Measurements from ENCODE around the gene AMDHD2. TPM values are rescaled to one million over a fixed set of nuclear protein-coding genes. Genes with fewer than 3 reads are reported as not detected.
"Not testable (repeated sequence)": the region's sequence is repeated elsewhere in the genome, so short reads cannot be mapped to it uniquely, and the experiment has no call there.

AMDHD2 gene
- polyA plus RNA-seq, 1 donor from 2014 or later, result 22.2 TPM

DNA sequence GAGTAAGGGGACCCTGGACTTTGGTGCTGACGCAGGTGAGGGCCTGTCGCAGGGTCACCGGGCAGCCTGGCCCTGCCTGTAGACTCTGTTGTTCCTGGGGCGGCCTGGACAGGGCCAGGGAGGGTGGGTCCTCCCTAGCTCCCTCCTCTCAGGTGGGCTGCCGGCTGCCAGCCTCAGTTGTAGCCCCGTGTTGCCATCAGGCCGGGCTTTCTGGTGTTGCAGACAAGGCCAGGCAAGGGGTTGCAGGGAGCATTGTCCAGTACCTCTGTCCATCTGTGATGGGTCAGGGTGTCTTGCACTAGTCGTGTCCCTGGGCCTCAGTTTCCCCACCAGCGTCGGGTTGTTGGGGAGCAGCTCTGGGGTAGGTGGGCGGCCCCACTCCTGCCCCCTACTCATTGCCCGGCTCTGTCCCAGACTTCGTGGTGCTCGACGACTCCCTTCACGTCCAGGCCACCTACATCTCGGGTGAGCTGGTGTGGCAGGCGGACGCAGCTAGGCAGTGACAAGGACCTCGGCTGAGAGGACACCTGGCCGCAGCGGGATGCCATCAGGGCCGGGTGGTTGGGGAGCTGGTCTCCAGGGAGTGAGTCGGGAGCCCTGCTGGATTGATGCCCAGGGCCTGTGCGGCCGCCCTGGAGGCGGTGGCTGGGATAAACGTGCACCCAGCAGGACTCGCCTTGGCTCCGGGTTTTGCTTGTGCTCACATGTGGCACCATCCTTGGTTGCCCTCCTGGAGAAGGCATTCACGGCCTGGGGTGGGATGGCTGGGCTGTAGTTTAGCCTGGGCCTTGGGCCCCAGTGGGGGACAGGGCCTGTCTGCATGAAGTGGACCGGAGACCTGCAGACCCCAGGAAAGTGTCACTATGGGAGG, 9.1 kb downstream of the AMDHD2 start:
- H3K4me3 Mint-ChIP-seq, result peak overlapping the region in 2 of 4 donors; percentile 39 to 66
- no peaks in the 10 kb centered on the region for H3K9me3 Mint-ChIP-seq
- H3K27ac Mint-ChIP-seq, result peak overlapping the region in 1 of 3 donors; percentile 99
- peaks cover 1% of the 10 kb centered on the region for H3K36me3 Mint-ChIP-seq
- H3K27me3 Mint-ChIP-seq, result no peaks in the 10 kb centered on the region
- H3K4me1 Mint-ChIP-seq, result peaks cover 5 to 17% (median 11%) of the 10 kb centered on the region in 3 donors

DNA sequence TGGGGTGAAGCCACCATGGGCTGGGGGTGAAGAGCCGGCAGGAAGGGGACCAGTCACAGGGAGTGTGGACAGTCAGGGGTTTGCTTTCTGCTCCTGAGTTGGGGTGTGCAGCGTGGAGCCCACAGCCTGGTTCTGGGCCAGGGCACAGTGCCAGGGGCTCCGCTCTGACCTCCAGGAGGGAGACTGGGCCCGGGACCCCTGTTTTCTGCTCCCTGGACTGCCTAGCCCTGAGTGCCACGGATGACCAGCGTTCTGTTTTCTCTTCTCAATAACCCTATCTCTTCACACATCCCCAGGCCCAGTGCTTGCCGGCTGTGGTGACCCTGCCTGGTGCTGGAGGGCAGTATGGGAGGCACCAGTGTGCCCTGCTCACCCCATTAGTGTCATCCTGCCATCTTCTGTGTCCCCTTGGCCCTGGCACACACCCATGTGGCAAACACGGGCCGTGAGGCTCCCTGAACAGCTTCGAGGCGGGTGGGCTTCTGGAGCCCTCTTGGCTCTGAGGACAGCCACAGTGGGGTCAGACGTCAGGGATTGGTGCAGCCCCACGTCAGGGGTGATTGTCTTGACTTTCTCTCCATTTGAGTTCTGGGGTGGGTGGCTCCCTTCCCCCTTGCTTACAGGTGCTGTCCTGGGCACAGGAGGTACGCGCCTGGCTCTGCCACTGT, 9.9 kb downstream of the AMDHD2 start:
- peak overlapping the region; percentile 27 to 99 (median 53) for H3K27ac Mint-ChIP-seq
- peaks cover 1% of the 10 kb centered on the region for H3K36me3 Mint-ChIP-seq
- H3K27me3 Mint-ChIP-seq, result no peaks in the 10 kb centered on the region
- H3K9me3 Mint-ChIP-seq, result no peaks in the 10 kb centered on the region
- peak overlapping the region in 1 of 4 donors; percentile 66 for H3K4me3 Mint-ChIP-seq
- H3K4me1 Mint-ChIP-seq, result peaks cover 2 to 14% (median 7%) of the 10 kb centered on the region in 3 donors

DNA sequence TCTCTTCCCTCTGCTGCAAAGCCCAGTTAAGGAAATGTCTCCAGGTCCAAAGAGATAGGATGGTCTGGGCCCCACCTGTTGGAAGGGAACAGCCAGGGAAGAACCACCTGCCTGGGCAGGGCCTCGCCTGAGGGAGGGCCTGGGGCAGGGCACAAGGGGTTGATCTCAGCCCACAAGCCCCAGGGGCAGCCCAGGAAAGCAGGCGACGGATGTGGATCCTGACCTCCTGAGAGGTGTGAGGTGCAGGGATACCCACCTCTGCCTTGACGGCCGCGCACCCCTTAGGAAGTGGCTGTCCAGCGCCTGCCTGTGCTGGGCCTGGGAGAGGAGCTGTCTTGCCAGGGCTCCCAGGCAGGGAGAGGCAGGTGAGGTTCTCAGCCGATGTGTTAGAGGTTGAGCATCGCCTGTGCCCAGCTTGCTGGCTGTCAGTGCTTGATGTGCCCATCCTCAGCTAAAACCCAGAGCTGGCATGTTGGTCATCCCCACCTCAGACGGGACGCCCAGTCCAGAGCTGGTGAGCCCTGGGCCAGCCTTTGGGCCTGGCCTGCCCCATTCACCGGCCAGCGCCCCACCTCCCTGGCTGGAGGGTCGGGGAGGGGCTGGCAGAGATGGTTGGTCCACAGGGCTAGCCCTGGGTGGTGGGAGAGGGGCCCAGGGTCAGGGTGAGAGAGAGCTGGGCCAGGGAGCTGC, 10.6 kb downstream of the AMDHD2 start:
- Mint-ChIP-seq H3K36me3 (peaks cover 1% of the 10 kb centered on the region), H3K27me3 (no peaks in the 10 kb centered on the region), H3K9me3 (no peaks in the 10 kb centered on the region), H3K4me1 (peaks cover 2 to 14% (median 7%) of the 10 kb centered on the region in 3 donors), H3K27ac (peak overlapping the region; percentile 99 to 100 (median 99)), H3K4me3 (peak overlapping the region in 3 of 4 donors; percentile 94 to 98 (median 95))

DNA sequence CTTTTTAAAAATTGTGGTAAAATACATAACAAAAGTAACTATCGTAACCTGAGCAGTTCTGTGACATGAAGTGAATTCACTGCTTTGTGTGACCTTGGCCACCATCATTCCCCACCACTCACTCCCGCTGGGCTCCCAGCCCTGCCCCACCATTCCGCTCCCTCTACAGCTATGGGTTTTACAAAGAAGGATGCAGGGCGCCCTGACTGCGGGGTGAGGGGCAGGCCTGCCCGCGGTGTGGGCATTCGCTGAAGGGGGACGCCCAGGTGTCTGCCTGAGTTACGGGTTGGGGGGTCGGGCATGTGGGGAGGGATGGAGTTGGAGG, 11.2 kb downstream of the AMDHD2 start, which contains the start of gene CEMP1:
Gene CEMP1, minus strand, starts transcription at position 38 of the 325 bp plus-strand sequence. CDS start 335 bp downstream, outside the sequence.
- Mint-ChIP-seq H3K36me3 (peaks cover 1% of the 10 kb centered on the region), H3K27me3 (no peaks in the 10 kb centered on the region), H3K9me3 (no peaks in the 10 kb centered on the region), H3K27ac (peak within 1 kb of the TSS; percentile 99 to 100 (median 99)), H3K4me3 (peak within 1 kb of the TSS; percentile 94 to 98 (median 96)), H3K4me1 (peaks cover 2 to 13% (median 7%) of the 10 kb centered on the region in 3 donors)

DNA sequence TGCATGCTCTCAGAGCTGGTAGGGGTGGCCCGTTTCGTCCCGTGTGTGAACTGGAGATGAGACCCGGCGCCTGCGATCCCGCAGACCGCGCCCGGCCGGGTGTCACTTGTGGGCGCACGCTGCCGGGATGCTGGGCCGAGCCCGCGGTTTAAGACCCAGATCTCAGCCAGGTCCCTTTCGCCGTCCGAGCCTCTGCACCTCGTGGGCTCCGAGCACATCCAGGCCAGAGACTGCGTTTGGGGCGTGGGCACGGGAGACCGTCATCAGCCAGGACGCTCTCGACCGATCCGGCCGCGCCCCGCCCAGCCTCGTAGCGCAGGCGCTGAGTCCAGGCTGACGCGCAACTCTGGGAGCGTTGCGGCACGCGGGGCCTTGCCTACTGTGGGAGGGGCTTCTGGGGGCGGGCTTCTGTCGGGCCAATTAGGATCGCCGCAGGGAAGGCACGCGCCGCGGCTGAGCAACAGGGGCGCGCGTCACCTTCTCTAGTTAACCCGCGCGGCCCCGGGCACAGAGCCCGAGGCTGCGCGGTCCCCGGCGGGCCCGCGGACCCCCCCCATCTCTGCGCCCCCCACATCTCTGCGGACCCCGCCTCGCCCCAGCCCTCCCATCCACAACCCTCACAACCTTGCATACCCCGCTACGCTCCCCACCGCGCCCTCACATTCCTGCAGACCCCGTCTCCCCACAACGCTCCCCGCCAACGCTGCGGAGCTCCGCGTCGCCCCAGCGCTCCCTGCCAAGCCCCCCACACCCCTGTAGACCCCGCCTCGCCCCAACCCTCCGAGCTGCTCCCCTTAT, 11.7 kb downstream of the AMDHD2 start:
- H3K9me3 Mint-ChIP-seq, result no peaks in the 10 kb centered on the region
- no peaks in the 10 kb centered on the region for H3K27me3 Mint-ChIP-seq
- peaks cover 4 to 13% (median 7%) of the 10 kb centered on the region in 3 donors for H3K4me1 Mint-ChIP-seq
- H3K4me3 Mint-ChIP-seq, result peak overlapping the region; percentile 94 to 98 (median 96)
- peaks cover 1% of the 10 kb centered on the region for H3K36me3 Mint-ChIP-seq
- peak overlapping the region; percentile 99 to 100 (median 99) for H3K27ac Mint-ChIP-seq

DNA sequence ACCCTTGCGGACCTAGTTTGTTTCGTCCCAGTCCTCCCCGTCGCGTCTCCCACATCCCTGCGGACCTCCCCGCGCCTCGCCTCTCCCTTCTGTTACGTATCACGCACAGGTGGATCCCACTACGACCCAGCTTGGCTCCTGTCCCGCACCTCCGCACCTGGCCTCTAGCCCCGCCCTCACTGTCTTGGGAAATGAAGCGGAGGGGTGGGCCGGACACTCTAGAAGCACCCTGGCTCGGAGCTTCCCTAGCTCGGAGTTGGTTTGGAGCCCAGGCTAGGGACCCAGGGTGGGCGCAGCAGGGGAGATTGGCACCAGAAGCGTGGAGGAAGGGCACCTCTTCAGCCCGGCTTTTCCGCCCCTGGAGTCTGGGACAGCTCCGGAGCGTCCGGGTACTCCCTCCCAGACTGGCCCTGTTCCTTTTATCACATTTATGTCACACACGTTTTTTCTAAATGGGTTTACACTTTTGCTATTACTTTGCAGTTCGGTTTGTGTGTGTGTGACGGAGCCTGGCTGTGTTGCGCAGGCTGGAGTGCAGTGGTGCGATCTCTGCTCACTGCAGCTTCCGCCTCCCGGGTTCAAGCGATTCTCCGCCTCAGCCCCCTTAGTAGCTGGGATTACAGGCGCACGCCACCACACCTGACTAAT, 12.4 kb downstream of the AMDHD2 start:
- peaks cover 6 to 16% (median 12%) of the 10 kb centered on the region in 3 donors for H3K4me1 Mint-ChIP-seq
- peak overlapping the region; percentile 94 to 98 (median 96) for H3K4me3 Mint-ChIP-seq
- peak overlapping the region; percentile 99 to 100 (median 99) for H3K27ac Mint-ChIP-seq
- no peaks in the 10 kb centered on the region for H3K9me3 Mint-ChIP-seq
- H3K27me3 Mint-ChIP-seq, result no peaks in the 10 kb centered on the region
- peaks cover 1% of the 10 kb centered on the region for H3K36me3 Mint-ChIP-seq

DNA sequence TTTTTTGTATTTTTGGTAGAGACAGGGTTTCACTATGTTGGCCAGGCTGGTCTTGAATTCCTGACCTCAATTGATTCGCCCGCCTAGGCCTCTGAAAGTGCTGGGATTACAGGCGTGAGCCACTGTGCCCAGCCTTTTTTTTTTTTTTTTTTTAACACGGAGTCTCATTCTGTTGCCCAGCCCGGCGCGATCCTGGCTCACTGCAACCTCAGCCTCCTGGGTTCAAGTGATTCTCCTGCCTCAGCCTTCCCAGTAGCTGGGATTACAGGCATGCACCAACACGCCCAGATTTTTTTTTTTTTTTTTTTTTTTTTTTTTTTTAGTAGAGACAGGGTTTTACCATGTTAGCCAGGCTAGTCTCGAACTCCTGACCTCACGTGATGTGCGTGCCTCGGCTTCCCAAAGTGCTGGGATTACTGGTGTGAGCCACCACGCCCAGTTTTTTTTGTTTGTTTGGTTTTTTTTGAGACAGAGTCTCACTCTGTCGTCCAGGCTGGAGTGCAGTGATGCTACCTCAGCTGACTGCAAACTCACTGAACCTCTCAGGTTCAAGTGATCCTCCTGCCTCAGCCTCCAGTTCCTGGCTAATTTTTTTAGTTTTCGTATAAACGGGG, 13.1 kb downstream of the AMDHD2 start:
- not testable (repeated sequence) for H3K9me3 Mint-ChIP-seq

DNA sequence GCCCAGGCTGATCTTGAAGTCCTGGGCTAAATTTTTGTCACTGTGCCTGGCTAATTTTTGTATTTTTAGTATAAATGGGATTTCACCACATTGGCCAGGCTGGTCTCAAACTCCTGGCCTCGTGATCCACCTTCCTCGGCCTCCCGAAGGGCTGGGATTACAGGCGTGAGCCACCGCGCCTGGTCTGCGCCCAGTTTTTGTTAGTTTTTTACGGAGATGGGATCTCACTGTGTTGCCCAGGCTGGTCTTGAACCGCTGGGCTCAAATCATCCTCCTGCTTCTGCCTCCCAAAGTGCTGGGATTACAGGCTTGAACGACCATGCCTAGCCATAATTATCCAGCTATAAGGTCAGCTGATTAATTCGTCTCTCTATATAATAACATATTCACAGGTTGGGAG, 13.7 kb downstream of the AMDHD2 start:
- Mint-ChIP-seq H3K27ac (peak overlapping the region in 2 of 3 donors; percentile 86 to 99), H3K36me3 (peaks cover 1% of the 10 kb centered on the region), H3K4me1 (peaks cover 8 to 19% (median 16%) of the 10 kb centered on the region in 3 donors), H3K4me3 (peak overlapping the region in 3 of 4 donors; percentile 68 to 95 (median 84)), H3K9me3 (no peaks in the 10 kb centered on the region), H3K27me3 (no peaks in the 10 kb centered on the region)

More for the DNA sequence above, 13.1 kb downstream of the AMDHD2 start:
- Mint-ChIP-seq H3K27ac (peak overlapping the region; percentile 99 to 100 (median 99)), H3K4me1 (peaks cover 6 to 16% (median 12%) of the 10 kb centered on the region in 3 donors), H3K4me3 (peak overlapping the region; percentile 94 to 98 (median 96))
- H3K27me3 Mint-ChIP-seq, H3K36me3 Mint-ChIP-seq: not testable (repeated sequence)

DNA sequence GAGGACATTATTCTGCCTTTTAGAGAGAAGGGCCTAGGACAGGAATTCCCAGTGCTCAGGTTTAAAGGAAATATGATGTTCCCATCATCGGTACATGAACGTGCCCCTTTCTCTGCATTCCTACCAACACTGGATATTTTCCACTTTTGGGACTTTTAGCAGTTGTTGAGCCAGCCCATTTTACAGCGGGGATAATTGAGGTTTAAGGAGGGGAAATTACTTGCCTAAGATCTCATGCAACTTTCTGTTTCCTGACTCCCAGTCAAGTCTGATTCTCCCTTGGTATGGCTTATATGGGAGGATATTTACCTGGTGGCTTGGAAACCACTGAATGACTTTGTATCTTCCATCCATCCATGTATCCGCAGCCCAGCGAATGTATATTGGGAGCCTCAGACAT, 14.2 kb downstream of the AMDHD2 start:
- Mint-ChIP-seq H3K4me3 (peak overlapping the region in 2 of 4 donors; percentile 84 to 95), H3K4me1 (peaks cover 10 to 21% (median 19%) of the 10 kb centered on the region in 3 donors), H3K27ac (peak overlapping the region in 2 of 3 donors; percentile 16 to 99)
- not testable (repeated sequence) for H3K27me3 Mint-ChIP-seq, H3K9me3 Mint-ChIP-seq, H3K36me3 Mint-ChIP-seq

DNA sequence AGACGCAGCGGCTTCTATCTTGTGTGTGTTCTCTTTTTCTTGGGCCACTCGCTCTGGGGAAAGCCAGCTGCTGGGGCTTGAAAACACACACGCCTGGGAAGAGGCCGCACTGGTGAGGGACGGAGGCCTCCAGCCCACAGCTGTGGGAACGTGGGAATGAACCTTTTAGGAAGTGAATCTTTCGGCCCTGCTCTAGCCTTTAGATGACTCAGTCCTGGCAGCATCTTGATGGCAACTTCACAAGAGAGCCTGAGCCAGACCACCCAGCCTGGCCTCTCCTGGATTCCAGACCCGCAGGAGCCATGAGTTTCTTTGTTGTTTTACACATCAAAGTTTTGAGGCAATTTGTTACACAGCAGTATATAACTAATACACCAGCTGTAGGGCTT, 15.4 kb downstream of the AMDHD2 start:
- peak overlapping the region in 1 of 4 donors; percentile 95 for H3K4me3 Mint-ChIP-seq
- peak overlapping the region in 2 of 3 donors; percentile 78 to 99 for H3K27ac Mint-ChIP-seq
- peaks cover 21 to 28% (median 25%) of the 10 kb centered on the region in 3 donors for H3K4me1 Mint-ChIP-seq
- no peaks in the 10 kb centered on the region for H3K27me3 Mint-ChIP-seq
- H3K9me3 Mint-ChIP-seq, result no peaks in the 10 kb centered on the region
- no peaks in the 10 kb centered on the region for H3K36me3 Mint-ChIP-seq

DNA sequence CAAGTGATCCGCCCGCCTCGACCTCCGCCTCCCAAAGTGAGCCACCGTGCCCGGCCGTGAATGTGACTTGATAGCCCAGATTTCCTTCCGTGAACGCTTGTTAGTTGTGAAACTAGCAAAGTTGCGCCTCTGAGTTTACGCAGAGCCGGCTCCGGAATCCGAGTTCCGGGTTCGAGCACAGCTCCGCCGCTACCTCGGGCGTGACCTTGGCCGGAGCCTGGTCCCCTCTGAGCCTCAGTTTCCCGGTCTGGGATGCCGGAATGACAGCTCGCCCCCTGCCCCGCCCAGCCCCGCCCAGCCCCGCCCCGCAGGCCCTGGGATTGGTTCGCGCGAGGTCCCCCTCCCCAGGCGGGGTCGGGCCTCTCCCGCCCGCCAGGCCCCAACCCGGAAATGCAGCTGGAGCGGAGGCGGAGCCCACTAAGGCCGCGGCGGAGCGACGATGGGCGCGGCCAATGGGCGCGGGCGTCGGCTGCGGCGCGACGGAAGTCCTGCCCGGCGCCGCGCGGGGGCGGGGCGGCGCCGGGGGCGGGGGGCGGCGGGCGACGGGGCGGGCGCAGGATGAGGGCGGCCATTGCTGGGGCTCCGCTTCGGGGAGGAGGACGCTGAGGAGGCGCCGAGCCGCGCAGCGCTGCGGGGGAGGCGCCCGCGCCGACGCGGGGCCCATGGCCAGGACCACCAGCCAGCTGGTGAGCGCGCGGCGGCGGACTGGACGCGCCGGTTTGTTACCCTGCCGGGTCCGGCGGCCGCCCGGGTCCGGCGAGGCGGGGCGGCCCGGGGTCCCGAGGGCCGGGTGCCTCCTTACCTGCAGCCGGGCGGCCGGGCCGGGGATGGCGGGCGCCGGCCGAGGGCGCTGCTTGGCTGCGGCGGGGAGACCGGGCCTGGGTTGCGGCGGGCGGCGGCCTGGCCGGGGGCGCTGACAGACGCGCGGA, 17.5 kb downstream of the AMDHD2 start, which contains the start of gene PDPK1:
Gene PDPK1, plus strand, starts transcription at position 571 of the 929 bp plus-strand sequence. Its CDS starts 92 bp downstream, at position 663.
- no peaks in the 10 kb centered on the region for H3K27me3 Mint-ChIP-seq
- peaks cover 3% of the 10 kb centered on the region for H3K36me3 Mint-ChIP-seq
- peaks cover 27 to 35% (median 31%) of the 10 kb centered on the region in 3 donors for H3K4me1 Mint-ChIP-seq
- no peaks in the 10 kb centered on the region for H3K9me3 Mint-ChIP-seq
- peak within 1 kb of the TSS; percentile 87 to 95 (median 92) for H3K4me3 Mint-ChIP-seq
- H3K27ac Mint-ChIP-seq, result peak within 1 kb of the TSS; percentile 93 to 99 (median 95)

DNA sequence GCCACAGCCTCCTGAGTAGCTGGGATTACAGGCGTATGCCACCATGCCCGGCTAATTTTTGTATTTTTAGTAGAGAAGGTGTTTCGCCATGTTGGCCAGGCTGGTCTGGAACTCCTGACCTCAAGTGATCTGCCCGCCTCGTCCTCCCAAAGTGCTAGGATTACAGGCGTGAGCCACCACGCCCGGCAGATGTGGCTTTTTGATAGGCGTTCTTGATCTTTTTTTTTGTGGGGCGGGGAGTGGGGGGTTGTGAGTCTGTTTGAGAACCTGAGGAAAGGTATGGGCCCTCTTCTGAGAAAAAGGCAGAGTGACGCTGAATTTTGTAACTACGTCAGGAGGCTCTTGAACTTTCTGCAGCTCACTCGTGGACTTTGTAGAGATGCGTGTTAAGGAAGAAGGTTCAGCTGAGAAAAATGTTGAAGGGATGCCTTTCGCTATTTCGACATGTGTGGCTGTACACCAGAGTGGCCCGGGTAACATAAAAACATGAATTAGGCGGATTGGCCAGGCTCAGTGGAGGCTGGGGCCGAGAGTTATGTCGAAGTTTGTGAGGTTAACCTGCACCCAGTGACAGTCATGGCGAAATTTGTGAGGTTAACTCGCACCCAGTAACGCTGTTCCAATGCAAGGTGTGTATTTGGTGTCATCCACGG, 19.1 kb downstream of the AMDHD2 start:
- not testable (repeated sequence) for H3K36me3 Mint-ChIP-seq, H3K9me3 Mint-ChIP-seq, H3K27me3 Mint-ChIP-seq
- peak overlapping the region; percentile 86 to 93 (median 91) for H3K27ac Mint-ChIP-seq
- peaks cover 27 to 34% (median 29%) of the 10 kb centered on the region in 3 donors for H3K4me1 Mint-ChIP-seq
- peak overlapping the region; percentile 45 to 92 (median 74) for H3K4me3 Mint-ChIP-seq

Measured in IgD-negative memory B cell (primary cell).